Endothelial cell of umbilical vein (primary cell): ENCODE results near the gene TCP11L2. TPM values are rescaled to one million over a fixed set of nuclear protein-coding genes. Genes with fewer than 3 reads are reported as not detected.

Source experiments
- BruUV-seq: library from RNA; stranded (reverse); fragments of 400-500 nt; replicated peaks from 2 replicates; lab custom pipeline; 2021; lab: Mats Ljungman, UMichigan
- CTCF ChIA-PET: fragments of 300-600, 350-600 bp; sonication (Branson Sonifier 250); formaldehyde crosslinking; loops from one replicate; lab custom pipeline; 2021; ENCODE audit warnings: antibody characterized with exemption, inconsistent platforms; lab: Charles Lee
- POLR2A ChIA-PET: fragments of 300-600, 350-600 bp; sonication (Branson Sonifier 250); formaldehyde crosslinking; loops from one replicate; lab custom pipeline; 2021; ENCODE audit warnings: antibody characterized with exemption, inconsistent platforms; lab: Charles Lee
- DNase-seq: peaks from one replicate; pipeline ENCODE4 v3.0.0-alpha.2; 2011; ENCODE audit warnings: low read depth, low spot score
- FAIRE-seq: peaks from 2 replicates; lab custom pipeline; 2011; peaks lifted over from hg19 to GRCh38; lab: Jason Lieb, UNC
- H2AFZ ChIP-seq: 2 replicates; pipeline ENCODE4 v1.6.0; 2012; ENCODE audit warnings: low read depth, low read length, control low read depth, inconsistent platforms
- H3K27ac ChIP-seq: 2 replicates; pipeline ENCODE4 v1.5.1; 2011; ENCODE audit warnings: low read depth, mild to moderate bottlenecking, control low read depth, low read length, moderate library complexity; ENCODE audit not compliant: insufficient read depth
- H3K27me3 ChIP-seq, 2 experiments: 2 replicates each; pipeline versions ENCODE4 v1.6.0 to v1.6.1; 2011; ENCODE audit warnings: low read length in 2 of 2, mixed read lengths in 1 of 2; ENCODE audit not compliant: control insufficient read depth in 2 of 2, insufficient read depth in 2 of 2
- H3K36me3 ChIP-seq, 2 experiments: 2 replicates in 1 of 2; 3 replicates in 1 of 2; pipeline ENCODE4 v1.5.1; 2011; ENCODE audit warnings: low read length in 2 of 2, mild to moderate bottlenecking in 1 of 2, moderate library complexity in 1 of 2; ENCODE audit not compliant: control insufficient read depth in 2 of 2, insufficient read depth in 2 of 2; ENCODE audit errors: extremely low read depth in 1 of 2
- H3K4me1 ChIP-seq: 3 replicates; pipeline ENCODE4 v1.5.1; 2011; ENCODE audit warnings: mild to moderate bottlenecking, low read length; ENCODE audit not compliant: control insufficient read depth, insufficient read depth; ENCODE audit errors: extremely low read depth
- H3K4me2 ChIP-seq: 2 replicates; pipeline ENCODE4 v1.6.1; 2011; ENCODE audit warnings: low read length, control low read depth, mixed read lengths; ENCODE audit not compliant: insufficient read depth
- H3K4me3 ChIP-seq, 3 experiments: fragments of 200-600 bp in 1 of 3; sonication (generic), shearing (Covaris generic) in 1 of 3; replicated peaks in 1 of 3; 2 replicates each; pipeline ENCODE4 v1.5.1; 2011 to 2016; ENCODE audit warnings: control low read depth in 3 of 3, low read length in 3 of 3, mild to moderate bottlenecking in 2 of 3, inconsistent platforms in 1 of 3, low read depth in 1 of 3, moderate library complexity in 1 of 3; ENCODE audit not compliant: insufficient read depth in 1 of 3
- H3K79me2 ChIP-seq: 2 replicates; pipeline ENCODE4 v1.6.0; 2012; ENCODE audit warnings: low read length, inconsistent platforms; ENCODE audit not compliant: control insufficient read depth, insufficient read depth
- H3K9ac ChIP-seq: replicated peaks from 2 replicates; pipeline ENCODE3; 2011; ENCODE audit warnings: low read length, control low read depth; ENCODE audit not compliant: insufficient read depth; ENCODE audit errors: extremely low read depth
- H3K9me1 ChIP-seq: replicated peaks from 3 replicates; pipeline ENCODE4 v1.6.0; 2011; ENCODE audit warnings: mild to moderate bottlenecking, low read length; ENCODE audit not compliant: control insufficient read depth, insufficient read depth; ENCODE audit errors: extremely low read depth
- H3K9me3 ChIP-seq: replicated peaks from 2 replicates; pipeline ENCODE4 v1.5.1; 2012; ENCODE audit warnings: low read length, inconsistent platforms; ENCODE audit not compliant: control insufficient read depth, insufficient read depth
- H4K20me1 ChIP-seq: replicated peaks from 2 replicates; pipeline ENCODE3; 2011; ENCODE audit warnings: mild to moderate bottlenecking, low read length; ENCODE audit not compliant: control insufficient read depth, insufficient read depth; ENCODE audit errors: extremely low read depth
- EZH2 ChIP-seq: IDR thresholded peaks from 2 replicates; pipeline ENCODE4 v1.6.1; 2012; ENCODE audit warnings: borderline replicate concordance, low read depth, mild to moderate bottlenecking, moderate library complexity, low read length, inconsistent platforms; ENCODE audit not compliant: severe bottlenecking
- GATA2 ChIP-seq: IDR thresholded peaks from 2 replicates; pipeline ENCODE4 v1.7.0; 2011; ENCODE audit warnings: low read depth, mild to moderate bottlenecking, moderate library complexity, mixed read lengths, low read length; ENCODE audit not compliant: insufficient read length, insufficient read depth
- POLR2A ChIP-seq: IDR thresholded peaks from 2 replicates; pipeline ENCODE4 v1.6.1; 2012; ENCODE audit warnings: low read depth, mild to moderate bottlenecking, control low read depth, low read length
- POLR2AphosphoS5 ChIP-seq: IDR thresholded peaks from 2 replicates; pipeline ENCODE4 v1.6.1; 2012; ENCODE audit warnings: low read depth, mild to moderate bottlenecking, control low read depth, low read length, moderate library complexity; ENCODE audit not compliant: insufficient read depth
- dilution Hi-C: fragments of 300-500 bp; cut with MboI; formaldehyde crosslinking; loops from one replicate; pipeline ENCODE4 v1.15.0; 2019; ENCODE audit warnings: low sequenced_read_pairs; ENCODE audit not compliant: extremely low pct_ligation_motif_present
- intact Hi-C: fragments of 100-400 bp; cut with micrococcal nuclease; formaldehyde crosslinking; loops from one replicate; pipeline ENCODE4 v1.10.0; 2022
- polyA plus RNA-seq, 4 experiments: library from polyadenylated mRNA; depleted of rRNA in 3 of 4; stranded (reverse) in 3 of 4; unstranded in 1 of 4; fragments of >200 nt; gene quantifications; 2 replicates each; pipeline versions ENCODE4 v1.2.1 to v1.2.3, GENCODE V29; 2011 to 2012; ENCODE audit warnings: missing spikeins in 1 of 4
- total RNA-seq: library from RNA; stranded (reverse); gene quantifications from 2 replicates; pipeline ENCODE4 v1.2.3, GENCODE V29; 2021
- TF ChIP-seq, protein P1 (sequence below): IDR thresholded peaks from 2 replicates; pipeline ENCODE4 v1.6.1; 2011; ENCODE audit not compliant: insufficient read depth, insufficient read length

Gene TCP11L2
- total and polyA plus RNA-seq, 2 donors (not counting 3 experiments of a cell fraction or from before 2014, with no cell fraction given), result 6.0 to 18.7 TPM

DNA sequence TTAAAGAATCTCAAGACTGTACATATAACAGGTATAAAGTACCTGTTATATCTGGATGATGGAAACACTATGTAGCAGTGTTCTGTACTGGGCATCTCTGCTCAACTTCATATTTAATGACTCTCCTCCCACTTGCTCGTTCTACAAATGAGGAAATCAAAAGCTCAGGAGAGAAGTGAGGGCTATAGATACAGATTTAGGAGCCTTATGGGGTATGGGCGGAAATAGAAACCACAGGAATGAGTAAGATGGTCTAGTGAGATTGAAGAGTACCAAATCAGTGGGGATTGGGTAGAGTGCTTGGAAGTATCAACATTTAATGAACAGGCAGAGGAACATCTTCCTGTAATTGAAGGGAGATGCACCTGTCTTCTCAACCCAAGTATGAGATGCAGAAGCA lies 31.2 kb downstream of the TCP11L2 start:
- Histone ChIP-seq H3K9me1 (no peaks in the 10 kb centered on the region), H2AFZ (no peak overlapping the region), H4K20me1 (no peaks in the 10 kb centered on the region), H3K4me2 (no peak overlapping the region), H3K4me3 (no peak overlapping the region), H3K9me3 (no peaks in the 10 kb centered on the region), H3K79me2 (no peaks in the 10 kb centered on the region), H3K36me3 (peaks cover 0 to 4% of the 10 kb centered on the region in 2 experiments), H3K27me3 (peaks cover 9 to 14% of the 10 kb centered on the region in 2 experiments), H3K9ac (no peak overlapping the region), H3K27ac (no peak overlapping the region), H3K4me1 (no peaks in the 10 kb centered on the region)
- DNase-seq (no peak), FAIRE-seq (no peak)
- CTCF ChIA-PET, result interaction anchor here (1.5 kb wide), 1 partner anchor 12 kb away, joined by 3 read pairs; no protein-coding TSS in a partner anchor
- POLR2A ChIA-PET, result no interaction called here
- BruUV-seq, result no TSS peak
- TF ChIP-seq GATA2, result no peak
- TF ChIP-seq EZH2, result no peak
- dilution Hi-C loops, result no loop called here
- intact Hi-C loops, result no loop called here

DNA sequence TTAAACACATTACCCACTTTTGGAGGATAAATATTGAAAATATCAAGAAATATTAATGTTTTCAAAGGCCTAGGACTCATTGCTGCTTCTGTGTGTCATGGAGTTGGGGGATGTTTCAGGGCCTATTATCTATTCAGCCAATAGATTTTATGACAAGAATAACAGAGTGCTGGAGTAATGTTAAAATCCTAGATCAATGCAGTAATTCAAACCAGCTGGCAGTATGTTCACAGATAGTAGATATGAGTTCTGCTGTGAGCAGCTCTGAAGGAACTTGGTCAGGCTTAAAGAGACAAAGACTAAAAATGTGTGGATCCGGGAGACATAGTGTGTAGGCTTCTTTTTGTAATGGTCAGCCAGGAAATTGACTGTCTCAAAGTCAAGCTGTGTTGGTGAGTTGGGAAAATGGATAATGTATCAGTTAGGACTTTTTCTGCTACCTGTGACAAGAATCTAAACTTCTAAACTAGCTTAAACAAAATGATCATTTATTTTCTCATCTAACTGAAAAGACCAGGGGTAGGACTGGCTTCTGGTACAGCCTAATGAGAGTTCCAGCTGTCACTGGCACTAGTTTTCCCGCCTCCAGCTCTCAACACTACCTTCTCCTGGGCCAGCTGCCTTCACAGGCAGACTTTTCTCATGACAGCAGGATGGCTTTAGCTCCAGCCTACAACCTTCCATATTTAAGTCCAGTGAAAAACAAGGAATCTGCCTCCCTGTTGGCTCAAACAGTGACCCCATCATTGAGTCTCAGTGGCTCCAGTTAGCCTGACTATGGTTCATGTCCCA lies 38.7 kb downstream of the TCP11L2 start:
- dilution Hi-C loops, result no loop called here
- Histone ChIP-seq H3K36me3 (peaks cover 0 to under 1% of the 10 kb centered on the region in 2 experiments), H3K27me3 (no peaks in the 10 kb centered on the region), H3K9me1 (no peaks in the 10 kb centered on the region), H3K27ac (no peak overlapping the region), H3K4me3 (no peak overlapping the region), H2AFZ (no peak overlapping the region), H3K4me1 (no peaks in the 10 kb centered on the region), H3K9ac (no peak overlapping the region), H3K4me2 (no peak overlapping the region), H4K20me1 (no peaks in the 10 kb centered on the region), H3K9me3 (no peaks in the 10 kb centered on the region), H3K79me2 (no peaks in the 10 kb centered on the region)
- BruUV-seq, result no TSS peak
- DNase-seq, result no peak
- CTCF ChIA-PET, result interaction anchor here (0.7 to 2.4 kb wide), 3 partner anchors 114 to 166 kb away, joined by 3 to 12 read pairs (median 3); no protein-coding TSS in a partner anchor
- TF ChIP-seq, protein P1, sequence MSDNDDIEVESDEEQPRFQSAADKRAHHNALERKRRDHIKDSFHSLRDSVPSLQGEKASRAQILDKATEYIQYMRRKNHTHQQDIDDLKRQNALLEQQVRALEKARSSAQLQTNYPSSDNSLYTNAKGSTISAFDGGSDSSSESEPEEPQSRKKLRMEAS, result no peak
- no peak for TF ChIP-seq POLR2A
- no peak for TF ChIP-seq EZH2
- TF ChIP-seq POLR2AphosphoS5, result no peak
- POLR2A ChIA-PET, result no interaction called here
- intact Hi-C loops, result no loop called here
- FAIRE-seq, result no peak
